ENCODE results near the gene MYL12A. TPM values are rescaled to one million over a fixed set of nuclear protein-coding genes. Genes with fewer than 3 reads are reported as not detected.
A peak's percentile ranks its signal among the peaks of the same experiment; 100 is the strongest.
"Not testable (repeated sequence)": the region's sequence is repeated elsewhere in the genome, so short reads cannot be mapped to it uniquely, and the experiment has no call there.

The MYL12A gene
- 100 to 1,000 TPM; 425 to 713 (median 651) TPM for total RNA-seq (2021; fragmentation: NEBNext Ultra II Directional; extraction: Animal tissue kit (Norgen Biotek cat#: 25700))
- long read RNA-seq, transcript MYL12A-201 (4 exons, 1,229 nt) = major isoform, 669 of 740 reads
- long read RNA-seq, transcript MYL12A-207 (4 exons, 947 nt) = minor isoform, 7 of 740 reads
- long read RNA-seq, transcript MYL12A-212 (1 exons, 738 nt) = minor isoform, 5 of 740 reads
- long read RNA-seq, partial matches to known transcripts = 49 of 740 reads
- long read RNA-seq, other reads (novel, unspliced or antisense) = 5 of 740 reads

- Mint-ChIP-seq H3K4me1 (ENCODE audit: low read depth) (peaks cover 55% of the 10 kb centered on the region), H3K27ac (peak within 1 kb of the TSS; percentile 99), H3K36me3 (ENCODE audit: low read depth) (peaks cover 28% of the 10 kb centered on the region), H3K27me3 (ENCODE audit: insufficient read depth) (peaks cover 7% of the 10 kb centered on the region), H3K9me3 (peaks cover 19% of the 10 kb centered on the region), H3K4me3 (peak within 1 kb of the TSS; percentile 91)
- peak; percentile 89 for DNase-seq
- no peak for TF ChIP-seq CTCF (IDR thresholded peaks at IDR 0.05)
Observed at GRCh38 chr18:3247240-3248061, at the start of gene MYL12A. Gene MYL12A, plus strand, starts transcription at chr18:3247801. Its CDS starts 5,447 bp downstream, at chr18:3253248.

DNA sequence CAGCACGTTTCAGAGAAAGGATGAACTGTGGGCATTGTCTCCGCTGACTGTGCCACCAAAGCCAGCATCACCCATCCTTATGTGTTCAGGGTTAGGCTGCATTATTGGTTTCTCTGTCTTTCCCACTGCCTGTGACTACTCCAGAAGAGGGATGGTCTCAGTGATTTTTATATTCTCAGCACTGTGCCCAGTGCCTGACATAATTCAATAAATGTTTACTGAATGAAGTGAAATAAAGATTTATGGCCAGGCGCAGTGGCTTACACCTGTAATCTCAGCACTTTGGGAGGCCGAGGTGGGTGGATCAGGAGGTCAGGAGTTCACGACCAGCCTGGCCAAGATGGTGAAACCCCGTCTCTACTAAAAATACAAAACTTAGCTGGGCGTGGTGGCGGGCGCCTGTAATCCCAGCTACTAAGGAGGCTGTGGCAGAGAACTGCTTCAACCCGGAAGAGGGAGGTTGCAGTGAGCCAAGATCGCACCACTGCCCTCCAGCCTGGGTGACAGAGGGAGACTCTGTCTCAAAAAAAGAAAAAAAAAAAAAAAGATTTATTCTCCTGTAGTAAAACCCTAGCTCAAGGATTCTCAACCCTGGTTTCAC is 49.2 kb upstream of the MYL12A start:
- not testable (repeated sequence) for DNase-seq; H3K27ac Mint-ChIP-seq; H3K9me3 Mint-ChIP-seq; H3K4me1 Mint-ChIP-seq (ENCODE audit: low read depth); H3K36me3 Mint-ChIP-seq (ENCODE audit: low read depth); H3K4me3 Mint-ChIP-seq
- H3K27me3 Mint-ChIP-seq (ENCODE audit: insufficient read depth) = peaks cover 16% of the 10 kb centered on the region

DNA sequence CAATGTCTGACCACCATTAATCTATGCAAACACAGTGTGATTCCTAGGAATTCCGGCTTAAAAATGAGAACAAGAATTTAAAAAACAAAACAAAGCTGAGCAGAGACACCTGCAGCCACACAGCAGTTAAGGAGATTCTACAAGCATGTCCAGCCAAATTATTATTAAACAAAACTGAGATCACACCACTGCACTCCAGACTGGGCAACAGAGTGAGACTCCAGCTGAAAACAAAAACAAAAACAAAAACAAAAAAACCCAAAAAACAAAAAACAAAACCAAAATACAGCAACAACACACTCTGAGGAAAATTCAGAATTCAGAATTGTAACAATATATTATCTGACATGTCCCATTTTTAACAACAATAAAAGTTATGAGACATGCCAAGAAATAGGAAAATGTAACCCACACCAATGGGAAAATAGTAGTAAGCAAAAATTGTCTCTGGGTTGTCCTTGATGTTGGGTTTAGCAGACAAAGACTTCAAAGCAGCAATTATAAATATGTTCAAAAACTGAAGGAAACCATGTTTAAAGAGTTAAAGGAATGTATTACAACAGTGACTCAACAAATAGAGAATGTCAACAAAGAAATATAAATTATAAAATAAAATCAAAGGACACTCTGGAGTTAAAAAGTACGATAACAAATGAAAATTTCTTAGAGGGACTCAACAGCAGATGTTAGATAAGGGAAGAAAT is 47.5 kb upstream of the MYL12A start:
- Mint-ChIP-seq H3K27me3 (ENCODE audit: insufficient read depth) (peaks cover 16% of the 10 kb centered on the region), H3K4me3 (no peak overlapping the region), H3K9me3 (peaks cover 19% of the 10 kb centered on the region; the same call in 1 of the 2 replicates), H3K27ac (no peak overlapping the region), H3K4me1 (ENCODE audit: low read depth) (no peaks in the 10 kb centered on the region), H3K36me3 (ENCODE audit: low read depth) (peaks cover 15% of the 10 kb centered on the region; the same call in 1 of the 2 replicates)
- TF ChIP-seq CTCF (IDR thresholded peaks at IDR 0.05) = no peak
- DNase-seq = no peak

- Mint-ChIP-seq H3K27ac (no peak overlapping the region), H3K27me3 (ENCODE audit: insufficient read depth) (peaks cover 17% of the 10 kb centered on the region; the same call in 1 of the 2 replicates), H3K9me3 (peaks cover 22% of the 10 kb centered on the region; the same call in 1 of the 2 replicates), H3K36me3 (ENCODE audit: low read depth) (peaks cover 17% of the 10 kb centered on the region; the same call in 1 of the 2 replicates), H3K4me3 (no peak overlapping the region), H3K4me1 (ENCODE audit: low read depth) (peaks cover 4% of the 10 kb centered on the region; the same call in 1 of the 2 replicates)
- no peak for TF ChIP-seq CTCF (IDR thresholded peaks at IDR 0.05)
- DNase-seq = no peak
Observed at GRCh38 chr18:3205239-3205638, 42.4 kb upstream of the MYL12A start.

GRCh38 chr18:3207565-3207964 is 40.0 kb upstream of the MYL12A start:
- H3K27me3 Mint-ChIP-seq (ENCODE audit: insufficient read depth) = peaks cover 21% of the 10 kb centered on the region
- no peak for TF ChIP-seq CTCF (IDR thresholded peaks at IDR 0.05)
- peaks cover 20% of the 10 kb centered on the region for H3K4me1 Mint-ChIP-seq (ENCODE audit: low read depth)
- H3K36me3 Mint-ChIP-seq (ENCODE audit: low read depth) = peaks cover 16% of the 10 kb centered on the region; the same call in 1 of the 2 replicates
- H3K4me3 Mint-ChIP-seq = no peak overlapping the region
- DNase-seq = peak; percentile 3
- H3K27ac Mint-ChIP-seq = no peak overlapping the region
- peaks cover 20% of the 10 kb centered on the region; the same call in 1 of the 2 replicates for H3K9me3 Mint-ChIP-seq
